A673 (cell line): ENCODE results near the gene VIT. TPM values are rescaled to one million over a fixed set of nuclear protein-coding genes. Genes with fewer than 3 reads are reported as not detected.

Experiments
- BruUV-seq: library from RNA; stranded (reverse); fragments of 400-500 nt; replicated peaks from 2 replicates; lab custom pipeline; 2021; lab: Mats Ljungman, UMichigan
- CTCF ChIA-PET: fragments of 300-600 bp; sonication (Branson Sonifier 250); formaldehyde crosslinking; loops from one replicate; lab custom pipeline; 2022; ENCODE audit warnings: antibody characterized with exemption; lab: Charles Lee
- POLR2A ChIA-PET: fragments of 300-600 bp; sonication (Branson Sonifier 250); formaldehyde crosslinking; loops from one replicate; lab custom pipeline; 2022; ENCODE audit warnings: antibody characterized with exemption; ENCODE audit not compliant: low non-redundant PET; lab: Charles Lee
- DNase-seq: peaks from one replicate; pipeline ENCODE4 v3.0.0-alpha.2; 2015; ENCODE audit warnings: low spot score
- H3K27ac ChIP-seq: fragments of 200-600 bp; sonication (generic); 2 replicates; pipeline ENCODE4 v1.5.1; 2016; ENCODE audit warnings: mixed run types, low read depth, mild to moderate bottlenecking, mixed read lengths, antibody characterized with exemption, low read length; ENCODE audit not compliant: poor library complexity, severe bottlenecking
- H3K27me3 ChIP-seq: fragments of 200-600 bp; sonication (generic); replicated peaks from 2 replicates; pipeline ENCODE4 v1.6.1; 2017; ENCODE audit warnings: mixed run types, low read depth, mild to moderate bottlenecking, mixed read lengths, antibody characterized with exemption, low read length; ENCODE audit not compliant: insufficient read depth, poor library complexity
- H3K36me3 ChIP-seq: fragments of 200-600 bp; sonication (generic); 2 replicates; pipeline ENCODE4 v1.6.1; 2016; ENCODE audit warnings: mixed run types, mild to moderate bottlenecking, mixed read lengths, antibody characterized with exemption, low read length; ENCODE audit not compliant: insufficient read depth, poor library complexity, severe bottlenecking
- H3K4me1 ChIP-seq: fragments of 200-600 bp; sonication (generic); 2 replicates; pipeline ENCODE4 v1.6.1; 2017; ENCODE audit warnings: mixed run types, mild to moderate bottlenecking, mixed read lengths, antibody characterized with exemption, low read length; ENCODE audit not compliant: insufficient read depth, poor library complexity, severe bottlenecking
- H3K4me3 ChIP-seq: fragments of 200-600 bp; sonication (generic); 2 replicates; pipeline ENCODE4 v1.5.1; 2016; ENCODE audit warnings: low read depth, mixed run types, mild to moderate bottlenecking, mixed read lengths, low read length; ENCODE audit not compliant: poor library complexity, severe bottlenecking
- H3K9me3 ChIP-seq: fragments of 200-600 bp; sonication (generic); 2 replicates; pipeline ENCODE4 v1.6.1; 2016; ENCODE audit warnings: mixed run types, low read depth, mild to moderate bottlenecking, mixed read lengths, antibody characterized with exemption, low read length; ENCODE audit not compliant: poor library complexity, severe bottlenecking
- CTCF ChIP-seq: fragments of 300-800, 200-600 bp; sonication (generic); conservative IDR thresholded peaks from 2 replicates; pipeline ENCODE4 v1.5.1; 2017; ENCODE audit warnings: low read depth, mild to moderate bottlenecking, antibody characterized with exemption, low read length, moderate library complexity, mixed read lengths
- EZH2 ChIP-seq: fragments of 200-600 bp; sonication (generic); IDR thresholded peaks from 2 replicates; pipeline ENCODE4 v1.6.1; 2017; ENCODE audit warnings: borderline replicate concordance, low read depth, mild to moderate bottlenecking, mixed read lengths, antibody characterized with exemption, low read length; ENCODE audit not compliant: poor library complexity, severe bottlenecking
- intact Hi-C: fragments of 100-400 bp; cut with micrococcal nuclease; formaldehyde crosslinking; loops from one replicate; pipeline ENCODE4 v1.10.0; 2022; ENCODE audit not compliant: unreplicated experiment
- total RNA-seq: library from RNA; stranded (reverse); gene quantifications from 2 replicates; pipeline ENCODE4 v1.2.3, GENCODE V29; 2021

Gene VIT
- total RNA-seq, 1 experiment from 2014 or later, result not detected

GRCh38 chr2:36693825-36694224, 2.7 kb upstream of the VIT start:
- H3K27me3 ChIP-seq, result no peaks in the 10 kb centered on the region
- no peaks in the 10 kb centered on the region for H3K4me1 ChIP-seq
- no peaks in the 10 kb centered on the region for H3K36me3 ChIP-seq
- H3K4me3 ChIP-seq, result no peak overlapping the region
- H3K9me3 ChIP-seq, result no peaks in the 10 kb centered on the region
- DNase-seq, result no peak
- ChIA-PET CTCF (no interaction called here), POLR2A (no interaction called here)
- H3K27ac ChIP-seq, result no peak overlapping the region
- intact Hi-C loops, result no loop called here
- TF ChIP-seq EZH2 (no peak), CTCF (no peak)
- no TSS peak for BruUV-seq

- no peak overlapping the region for H3K4me3 ChIP-seq
- no TSS peak for BruUV-seq
- TF ChIP-seq EZH2, result no peak
- peak; percentile 30; the same call in 1 of the 2 replicates for TF ChIP-seq CTCF
- ChIA-PET CTCF (no interaction called here), POLR2A (no interaction called here)
- intact Hi-C loops, result no loop called here
- no peaks in the 10 kb centered on the region for H3K27me3 ChIP-seq
- H3K4me1 ChIP-seq, result no peaks in the 10 kb centered on the region
- no peaks in the 10 kb centered on the region for H3K36me3 ChIP-seq
- no peak overlapping the region for H3K27ac ChIP-seq
- peak; percentile 35 for DNase-seq
- H3K9me3 ChIP-seq, result no peaks in the 10 kb centered on the region
These were observed 626 bp upstream of the VIT start for GRCh38 chr2:36695746-36696415.

- Histone ChIP-seq H3K27ac (no peak overlapping the region), H3K36me3 (no peaks in the 10 kb centered on the region), H3K27me3 (no peaks in the 10 kb centered on the region), H3K9me3 (no peaks in the 10 kb centered on the region), H3K4me3 (no peak overlapping the region), H3K4me1 (no peaks in the 10 kb centered on the region)
- no peak for TF ChIP-seq CTCF
- no peak for TF ChIP-seq EZH2
- no peak for DNase-seq
- ChIA-PET POLR2A (no interaction called here), CTCF (no interaction called here)
- intact Hi-C loops, result no loop called here
- BruUV-seq, result no TSS peak
These were observed 1.0 kb downstream of the VIT start for GRCh38 chr2:36697424-36698066.
